ENCODE measurements around the gene ST6GALNAC1. TPM values are rescaled to one million over a fixed set of nuclear protein-coding genes. Genes with fewer than 3 reads are reported as not detected.

The ST6GALNAC1 gene
- polyA plus RNA-seq, 6 donors from 2014 or later, result not detected

GRCh38 chr17:76683011-76683755 is 39.6 kb upstream of the ST6GALNAC1 start:
- no peak for DNase-seq
- Mint-ChIP-seq H3K27me3 (peaks cover 0 to under 1% (median 0%) of the 10 kb centered on the region in 3 donors), H3K9me3 (no peaks in the 10 kb centered on the region), H3K4me3 (no peak overlapping the region), H3K36me3 (no peaks in the 10 kb centered on the region), H3K4me1 (no peaks in the 10 kb centered on the region), H3K27ac (no peak overlapping the region)
- ATAC-seq (ENCODE audit: low read depth in 2 of 2), result no peak

DNA sequence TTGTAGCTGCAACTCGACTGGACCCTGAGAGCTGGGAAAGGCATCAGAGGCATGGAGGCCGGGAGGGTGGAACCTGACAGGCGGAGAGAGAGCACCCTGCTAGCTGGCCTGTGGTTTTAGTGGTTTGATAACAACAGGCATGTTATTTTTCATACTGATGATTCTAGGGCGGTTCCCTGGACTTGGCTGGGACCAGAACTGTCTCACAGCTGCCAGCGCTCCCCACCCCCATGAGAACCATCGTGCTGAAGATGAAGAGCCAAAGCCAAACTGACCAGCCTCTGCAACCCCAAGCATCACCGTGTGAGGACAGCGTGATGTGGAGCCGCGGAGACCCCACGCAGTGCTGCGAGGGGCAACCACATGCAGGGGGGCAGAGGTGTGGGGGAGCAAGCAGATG is 38.7 kb upstream of the ST6GALNAC1 start:
- Mint-ChIP-seq H3K4me3 (peak overlapping the region in 1 of 8 donors; percentile 33), H3K9me3 (no peaks in the 10 kb centered on the region), H3K27me3 (no peaks in the 10 kb centered on the region), H3K4me1 (no peaks in the 10 kb centered on the region), H3K27ac (no peak overlapping the region), H3K36me3 (no peaks in the 10 kb centered on the region)
- ATAC-seq (ENCODE audit: low read depth in 2 of 2) (no peak), DNase-seq (no peak)

DNA sequence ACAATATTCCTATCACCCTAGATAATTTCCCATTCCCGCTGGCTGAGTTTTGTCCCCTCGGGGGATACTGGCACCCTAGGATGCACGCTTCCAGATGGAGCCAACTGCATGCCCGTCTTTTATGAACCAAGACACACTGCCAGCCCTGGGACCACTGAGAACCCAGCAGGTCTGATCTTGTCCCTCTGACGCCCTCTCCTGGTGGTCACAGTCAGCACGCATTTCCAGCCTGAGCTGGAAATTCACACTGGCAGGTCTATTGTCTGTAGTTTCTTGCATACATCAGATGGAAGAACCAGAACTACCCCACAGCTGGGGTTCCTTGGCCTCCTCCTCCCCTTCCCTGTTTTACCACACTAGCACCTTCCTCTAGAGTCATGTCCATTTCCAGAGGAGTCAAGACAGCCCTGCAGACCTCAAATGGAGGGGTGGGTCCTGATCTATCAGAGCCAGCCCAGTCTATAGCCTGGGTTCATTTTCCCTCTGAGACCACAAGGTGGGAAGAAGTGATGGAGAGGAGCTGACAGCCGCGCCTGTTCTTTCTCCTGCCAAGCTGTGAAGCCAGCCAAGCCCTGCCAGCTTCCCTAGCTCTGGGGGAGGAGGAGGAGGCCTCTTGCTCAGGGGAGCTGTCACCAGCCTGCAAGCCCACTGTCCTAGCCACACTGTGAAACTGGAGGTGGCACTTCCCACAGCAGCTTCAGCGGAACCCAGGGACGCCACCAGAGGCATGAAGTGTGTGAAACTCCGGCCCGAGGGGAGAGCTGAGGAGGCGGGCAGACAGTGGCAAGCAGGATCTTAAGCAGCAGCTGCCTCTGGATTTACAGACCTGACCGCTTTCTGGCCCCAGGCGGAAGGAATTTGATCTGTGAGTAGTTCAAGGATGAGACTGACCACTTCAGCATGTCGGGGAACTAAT is 37.9 kb upstream of the ST6GALNAC1 start:
- H3K4me3 Mint-ChIP-seq, result no peak overlapping the region
- DNase-seq, result peak; percentile 40
- no peaks in the 10 kb centered on the region for H3K4me1 Mint-ChIP-seq
- no peak overlapping the region for H3K27ac Mint-ChIP-seq
- peak; percentile 61 to 75 for ATAC-seq (ENCODE audit: low read depth in 2 of 2)
- H3K9me3 Mint-ChIP-seq, result no peaks in the 10 kb centered on the region
- H3K27me3 Mint-ChIP-seq, result no peaks in the 10 kb centered on the region
- no peaks in the 10 kb centered on the region for H3K36me3 Mint-ChIP-seq

- H3K4me1 Mint-ChIP-seq, result no peaks in the 10 kb centered on the region
- no peak overlapping the region for H3K27ac Mint-ChIP-seq
- H3K36me3 Mint-ChIP-seq, result no peaks in the 10 kb centered on the region
- DNase-seq (no peak), ATAC-seq (ENCODE audit: low read depth in 2 of 2) (no peak)
- no peak overlapping the region for H3K4me3 Mint-ChIP-seq
- H3K27me3 Mint-ChIP-seq, result no peaks in the 10 kb centered on the region
- no peaks in the 10 kb centered on the region for H3K9me3 Mint-ChIP-seq
Measured at GRCh38 chr17:76679239-76679638, 35.7 kb upstream of the ST6GALNAC1 start.

GRCh38 chr17:76678330-76678729 is 34.8 kb upstream of the ST6GALNAC1 start:
- no peak for DNase-seq
- H3K4me1 Mint-ChIP-seq, result no peaks in the 10 kb centered on the region
- no peak overlapping the region for H3K4me3 Mint-ChIP-seq
- ATAC-seq (ENCODE audit: low read depth in 2 of 2), result no peak
- no peaks in the 10 kb centered on the region for H3K9me3 Mint-ChIP-seq
- no peaks in the 10 kb centered on the region for H3K27me3 Mint-ChIP-seq
- H3K27ac Mint-ChIP-seq, result no peak overlapping the region
- H3K36me3 Mint-ChIP-seq, result no peaks in the 10 kb centered on the region

- peaks cover 3 to 4% (median 4%) of the 10 kb centered on the region in 3 donors for H3K4me1 Mint-ChIP-seq
- no peak overlapping the region for H3K4me3 Mint-ChIP-seq
- no peaks in the 10 kb centered on the region for H3K27me3 Mint-ChIP-seq
- no peaks in the 10 kb centered on the region for H3K9me3 Mint-ChIP-seq
- no peak overlapping the region for H3K27ac Mint-ChIP-seq
- no peak for ATAC-seq (ENCODE audit: low read depth in 2 of 2)
- DNase-seq, result no peak
- H3K36me3 Mint-ChIP-seq, result no peaks in the 10 kb centered on the region
Measured at GRCh38 chr17:76677406-76677805, 33.8 kb upstream of the ST6GALNAC1 start.

DNA sequence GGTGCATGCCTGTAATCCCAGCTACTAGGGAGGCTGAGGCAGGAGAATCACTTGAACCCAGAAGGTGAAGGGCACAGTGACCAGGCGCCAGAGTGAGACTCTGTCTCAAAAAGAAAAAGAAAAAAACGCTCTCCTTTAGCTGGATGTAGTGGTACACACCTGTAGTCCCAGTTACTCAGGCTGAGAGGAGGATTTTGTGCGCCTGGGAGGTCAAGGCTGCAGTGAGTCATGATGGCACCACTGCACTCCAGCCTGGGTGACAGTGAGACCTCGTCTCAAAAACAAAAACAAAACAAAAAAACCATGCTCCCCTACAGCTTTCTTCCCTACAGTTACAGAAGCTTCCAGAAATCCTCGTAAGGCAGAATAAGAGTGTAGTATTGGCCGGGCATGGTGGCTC is 33.1 kb upstream of the ST6GALNAC1 start:
- no peak overlapping the region for H3K4me3 Mint-ChIP-seq
- peaks cover 9 to 12% (median 11%) of the 10 kb centered on the region in 3 donors for H3K4me1 Mint-ChIP-seq
- H3K9me3 Mint-ChIP-seq, result no peaks in the 10 kb centered on the region
- H3K27ac Mint-ChIP-seq, result no peak overlapping the region
- no peak for ATAC-seq (ENCODE audit: low read depth in 2 of 2)
- no peaks in the 10 kb centered on the region for H3K27me3 Mint-ChIP-seq
- DNase-seq, result no peak
- no peaks in the 10 kb centered on the region for H3K36me3 Mint-ChIP-seq

- Mint-ChIP-seq H3K27ac (no peak overlapping the region), H3K36me3 (no peaks in the 10 kb centered on the region), H3K27me3 (no peaks in the 10 kb centered on the region)
Measured at GRCh38 chr17:76675648-76676047, 32.1 kb upstream of the ST6GALNAC1 start.

GRCh38 chr17:76674600-76674999 is 31.0 kb upstream of the ST6GALNAC1 start:
- DNase-seq, result no peak
- Mint-ChIP-seq H3K27me3 (no peaks in the 10 kb centered on the region), H3K4me3 (peak overlapping the region in 2 of 8 donors; percentile 22 to 98), H3K4me1 (peaks cover 19 to 24% (median 23%) of the 10 kb centered on the region in 3 donors), H3K27ac (no peak overlapping the region), H3K36me3 (no peaks in the 10 kb centered on the region), H3K9me3 (peaks cover 0 to 5% (median 0%) of the 10 kb centered on the region in 7 donors)
- no peak for ATAC-seq (ENCODE audit: low read depth in 2 of 2)

More at GRCh38 chr17:76675648-76676047, 32.1 kb upstream of the ST6GALNAC1 start:
- peak overlapping the region in 1 of 8 donors; percentile 25 for H3K4me3 Mint-ChIP-seq
- DNase-seq, result no peak
- H3K4me1 Mint-ChIP-seq, result peaks cover 19 to 22% (median 21%) of the 10 kb centered on the region in 3 donors
- peaks cover 0 to 4% (median 0%) of the 10 kb centered on the region in 7 donors for H3K9me3 Mint-ChIP-seq
- no peak for ATAC-seq (ENCODE audit: low read depth in 2 of 2)

- DNase-seq (no peak), ATAC-seq (ENCODE audit: low read depth in 2 of 2) (no peak)
- peaks cover 19 to 24% (median 23%) of the 10 kb centered on the region in 3 donors for H3K4me1 Mint-ChIP-seq
- H3K4me3 Mint-ChIP-seq, result peak overlapping the region in 3 of 8 donors; percentile 19 to 98 (median 21)
- no peaks in the 10 kb centered on the region for H3K36me3 Mint-ChIP-seq
- H3K27me3 Mint-ChIP-seq, result no peaks in the 10 kb centered on the region
- H3K27ac Mint-ChIP-seq, result peak overlapping the region in 1 of 6 donors; percentile 61
- H3K9me3 Mint-ChIP-seq, result peaks cover 0 to 5% (median 0%) of the 10 kb centered on the region in 7 donors
Measured at GRCh38 chr17:76673729-76674128, 30.2 kb upstream of the ST6GALNAC1 start.

GRCh38 chr17:76672892-76673291 is 29.3 kb upstream of the ST6GALNAC1 start:
- DNase-seq, result no peak
- H3K4me3 Mint-ChIP-seq, result peak overlapping the region; percentile 84 to 98 (median 92)
- H3K27ac Mint-ChIP-seq, result no peak overlapping the region
- H3K4me1 Mint-ChIP-seq, result peaks cover 19 to 24% (median 23%) of the 10 kb centered on the region in 3 donors
- peaks cover 0 to 5% (median 0%) of the 10 kb centered on the region in 7 donors for H3K9me3 Mint-ChIP-seq
- no peaks in the 10 kb centered on the region for H3K36me3 Mint-ChIP-seq
- no peak for ATAC-seq (ENCODE audit: low read depth in 2 of 2)
- peaks cover 0 to 4% (median 4%) of the 10 kb centered on the region in 3 donors for H3K27me3 Mint-ChIP-seq

- no peak for ATAC-seq (ENCODE audit: low read depth in 2 of 2)
Measured at GRCh38 chr17:76672270-76672851, 28.8 kb upstream of the ST6GALNAC1 start.

GRCh38 chr17:76671912-76672262 is 28.3 kb upstream of the ST6GALNAC1 start:
- Mint-ChIP-seq H3K9me3 (peaks cover 0 to 5% (median 0%) of the 10 kb centered on the region in 7 donors), H3K27ac (peak overlapping the region; percentile 86 to 99 (median 96)), H3K27me3 (peaks cover 6 to 14% (median 12%) of the 10 kb centered on the region in 3 donors), H3K4me1 (peaks cover 19 to 24% (median 23%) of the 10 kb centered on the region in 3 donors), H3K4me3 (peak overlapping the region; percentile 84 to 98 (median 94)), H3K36me3 (no peaks in the 10 kb centered on the region)
- no peak for ATAC-seq (ENCODE audit: low read depth in 2 of 2)
- DNase-seq, result no peak

More at GRCh38 chr17:76672270-76672851, 28.8 kb upstream of the ST6GALNAC1 start:
- Mint-ChIP-seq H3K36me3 (no peaks in the 10 kb centered on the region), H3K27me3 (peaks cover 1 to 9% (median 9%) of the 10 kb centered on the region in 3 donors), H3K27ac (peak overlapping the region in 5 of 6 donors; percentile 90 to 99 (median 97)), H3K4me1 (peaks cover 19 to 24% (median 23%) of the 10 kb centered on the region in 3 donors), H3K9me3 (peaks cover 0 to 5% (median 0%) of the 10 kb centered on the region in 7 donors), H3K4me3 (peak overlapping the region; percentile 84 to 98 (median 94))
- no peak for DNase-seq

Data from naive B cell (primary cell).